ENCODE measurements around the gene EEFSEC. TPM values are rescaled to one million over a fixed set of nuclear protein-coding genes. Genes with fewer than 3 reads are reported as not detected.
A peak's percentile ranks its signal among the peaks of the same experiment; 100 is the strongest.

EEFSEC gene
- total and polyA plus RNA-seq, 2 of the 8 experiments (the other 6 are each of a cell fraction or from before 2014, with no cell fraction given), result 13.1 to 19.8 TPM

DNA sequence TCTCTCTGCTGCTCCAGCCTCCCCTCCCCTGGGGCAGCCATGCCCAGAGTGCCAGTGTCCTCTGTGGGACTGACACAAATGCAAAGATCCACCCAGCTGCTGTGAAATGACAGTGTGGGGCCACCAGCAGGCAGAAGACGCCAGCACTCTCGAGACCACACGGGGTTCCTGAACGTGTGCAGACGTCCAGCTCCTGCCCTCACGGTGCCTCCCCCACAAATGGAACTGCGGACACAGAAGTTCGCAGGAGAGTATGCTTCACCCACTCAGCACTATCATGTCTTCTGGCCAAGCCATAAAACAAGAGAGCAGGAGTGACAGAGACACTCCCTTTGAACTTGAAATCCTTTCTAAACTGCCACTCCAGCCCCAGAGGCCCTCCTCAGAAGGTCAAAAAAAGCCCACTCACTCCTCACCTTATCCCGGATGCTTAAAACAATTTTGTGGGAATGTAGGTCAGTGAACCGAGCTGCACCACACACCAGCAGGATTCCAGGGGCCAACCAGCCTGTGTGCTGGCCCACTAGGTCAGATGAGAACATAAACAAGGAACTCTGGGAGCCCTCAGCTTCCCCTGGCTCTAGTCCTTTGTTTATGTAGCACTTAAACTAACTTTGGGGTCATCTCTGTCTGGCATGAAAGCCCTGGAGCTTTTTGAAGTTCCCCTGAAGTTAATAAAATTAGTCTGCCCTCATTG, 200.9 kb downstream of the EEFSEC start:
- no peak overlapping the region for H3K4me2 ChIP-seq (ENCODE audit: insufficient read depth in 1 of 2, low read depth in 2 of 2, low read length in 2 of 2)
- H3K23ac ChIP-seq (ENCODE audit: insufficient read length), result no peak overlapping the region
- H2BK20ac ChIP-seq (ENCODE audit: low read length), result no peak overlapping the region
- no peak overlapping the region for H2AFZ ChIP-seq (ENCODE audit: low read length)
- peaks cover 2 to 4% (median 3%) of the 10 kb centered on the region in 4 experiments for H3K4me1 ChIP-seq (replicated peaks in 1 of 4; ENCODE audit: control insufficient read depth in 3 of 4, insufficient read depth in 4 of 4, low read length in 3 of 4)
- H3K79me1 ChIP-seq (ENCODE audit: low read depth, low read length), result no peaks in the 10 kb centered on the region
- no peak overlapping the region for H3K27ac ChIP-seq (ENCODE audit: low read depth, low read length)
- 87% methylated on average over 10 of the region's 10 CpGs; no CpG with 5 or more reads in 1 of the 2 experiments for WGBS, 2 experiments (ENCODE audit: extremely low coverage in 1 of 2, insufficient coverage in 1 of 2, insufficient read length in 1 of 2, insufficient replicate concordance in 2 of 2, low coverage in 1 of 2, low lambda C conversion rate in 2 of 2, missing lambda C conversion rate in 1 of 2)
- no peaks in the 10 kb centered on the region for H3K27me3 ChIP-seq (replicated peaks in 1 of 4; ENCODE audit: control insufficient read depth in 3 of 4, extremely low read depth in 1 of 4, insufficient read depth in 3 of 4, low read length in 3 of 4)
- H2BK5ac ChIP-seq (ENCODE audit: low read depth, low read length), result peak overlapping the region; percentile 49; the same call in 1 of the 2 replicates
- FAIRE-seq, result no peak
- H2BK15ac ChIP-seq (ENCODE audit: low read length), result no peak overlapping the region
- POLR2A ChIA-PET (ENCODE audit: partially characterized antibody), result interaction anchor here (1.1 kb wide), 1 partner anchor 16 kb away, joined by 3 read pairs; no protein-coding TSS in a partner anchor
- no peak overlapping the region for H4K5ac ChIP-seq (ENCODE audit: insufficient read length, low read depth, low read length)
- no peak overlapping the region for H2BK12ac ChIP-seq (ENCODE audit: low read depth, low read length)
- H4K20me1 ChIP-seq (replicated peaks in 1 of 2; ENCODE audit: control insufficient read depth in 1 of 2, insufficient read depth in 2 of 2, low read length in 2 of 2), result no peaks in the 10 kb centered on the region
- H3K56ac ChIP-seq (replicated peaks; ENCODE audit: insufficient read length, low read depth, low read length), result no peak overlapping the region
- CTCF ChIA-PET (ENCODE audit: partially characterized antibody), result interaction anchor here (0.9 to 2.5 kb wide), 2 partner anchors 17 to 19 kb away, joined by 3 to 12 read pairs; no protein-coding TSS in a partner anchor
- H3K23me2 ChIP-seq (ENCODE audit: low read depth, low read length), result no peaks in the 10 kb centered on the region
- H2BK120ac ChIP-seq (replicated peaks; ENCODE audit: low read depth, low read length), result no peak overlapping the region
- no peaks in the 10 kb centered on the region for H3K79me2 ChIP-seq (ENCODE audit: control insufficient read depth in 1 of 2, insufficient read depth in 2 of 2, low read length in 2 of 2)
- no peak overlapping the region for H4K91ac ChIP-seq (replicated peaks; ENCODE audit: insufficient read length, low read length)
- no peak overlapping the region for H4K8ac ChIP-seq (ENCODE audit: extremely low read depth, insufficient read depth, low read length)
- H2AK5ac ChIP-seq (ENCODE audit: low read depth, low read length), result no peak overlapping the region
- no peak overlapping the region for H3K4ac ChIP-seq (replicated peaks; ENCODE audit: insufficient read length, low read depth, low read length)
- H3K4me3 ChIP-seq (ENCODE audit: extremely low read depth in 1 of 4, insufficient read depth in 2 of 4, low read depth in 3 of 4, low read length in 4 of 4), result no peak overlapping the region
- no peak overlapping the region for H3K14ac ChIP-seq (ENCODE audit: insufficient read length)
- no peaks in the 10 kb centered on the region for H3K9me3 ChIP-seq (ENCODE audit: insufficient read depth in 2 of 2, low read depth in 1 of 2, low read length in 1 of 2)
- no peak for DNase-seq (ENCODE audit: low read depth in 1 of 2, low spot score in 2 of 2)
- no peak overlapping the region for H3K9ac ChIP-seq (replicated peaks in 1 of 4; ENCODE audit: extremely low read depth in 1 of 4, low read depth in 3 of 4, low read length in 3 of 4)
- H3K18ac ChIP-seq (ENCODE audit: extremely low read depth, low read length), result no peak overlapping the region
- H3K36me3 ChIP-seq (ENCODE audit: control insufficient read depth in 2 of 4, insufficient read depth in 4 of 4, low read length in 3 of 4), result no peaks in the 10 kb centered on the region
- TF ChIP-seq CBX5 (IDR thresholded peaks at IDR 0.05; ENCODE audit: low read depth, low read length) (no peak), PHF8 (conservative IDR thresholded peaks at IDR 0.05; ENCODE audit: low read depth, low read length) (no peak)
